Transverse colon (tissue), 4 donors: ENCODE measurements around the gene PPM1H.

Source experiments
- CTCF ChIP-seq, 5 experiments: fragments of 200-600 bp in 3 of 5; fragments of 450-650 bp in 2 of 5; sonication (generic) in 3 of 5; IDR thresholded peaks; 1 replicate in 2 of 5; 2 replicates in 3 of 5; pipeline ENCODE4 v1.5.1; 2016 to 2017; ENCODE audit warnings: antibody characterized with exemption in 5 of 5, inconsistent platforms in 3 of 5, mild to moderate bottlenecking in 2 of 5, moderate library complexity in 1 of 5
- EP300 ChIP-seq: sonication (generic); formaldehyde crosslinking; IDR thresholded peaks from one replicate; pipeline ENCODE4 v1.6.1; 2017; ENCODE audit warnings: antibody characterized with exemption, low read depth
- POLR2AphosphoS5 ChIP-seq, 3 donors: sonication (generic); formaldehyde crosslinking; IDR thresholded peaks; one replicate each; pipeline ENCODE4 v1.6.1; 2016; ENCODE audit warnings: antibody characterized with exemption in 3 of 3

GRCh38 chr12:62876938-62877548 is 57.9 kb downstream of the PPM1H start:
- no peak for TF ChIP-seq EP300
- TF ChIP-seq POLR2AphosphoS5 (IDR thresholded peaks at IDR 0.05), result no peak
- no peak for TF ChIP-seq CTCF (IDR thresholded peaks at IDR 0.05)
